PC-9 (cell line): ENCODE data around the gene C10orf120. TPM values are rescaled to one million over a fixed set of nuclear protein-coding genes. Genes with fewer than 3 reads are reported as not detected.

Source experiments
- BruUV-seq: library from RNA; stranded (reverse); fragments of 400-500 nt; replicated peaks from 2 replicates; lab custom pipeline; 2021; lab: Mats Ljungman, UMichigan
- CTCF ChIA-PET: fragments of 300-600 bp; sonication (Branson Sonifier 250); formaldehyde crosslinking; loops from one replicate; lab custom pipeline; 2022; ENCODE audit warnings: antibody characterized with exemption; lab: Charles Lee
- POLR2A ChIA-PET: fragments of 300-600 bp; sonication (Branson Sonifier 250); formaldehyde crosslinking; loops from one replicate; lab custom pipeline; 2022; ENCODE audit warnings: antibody characterized with exemption; ENCODE audit not compliant: unreplicated experiment; lab: Charles Lee
- DNase-seq, 2 experiments: peaks; one replicate each; pipeline versions ENCODE4 v3.0.0 to v3.0.0-alpha.2; 2015 to 2022; ENCODE audit warnings: mixed read lengths in 1 of 2
- H2AFZ ChIP-seq: fragments of 200-600 bp; sonication (generic); 2 replicates; pipeline ENCODE4 v1.8.1; 2017; ENCODE audit warnings: antibody characterized with exemption
- H3F3A ChIP-seq: fragments of 200-600 bp; sonication (generic); 2 replicates; pipeline ENCODE4 v1.8.1; 2017; ENCODE audit warnings: antibody characterized with exemption, mild to moderate bottlenecking, low read depth; ENCODE audit not compliant: insufficient read depth
- H3K27ac ChIP-seq: fragments of 200-600 bp; sonication (generic); 2 replicates; pipeline ENCODE4 v1.6.1; 2016; ENCODE audit warnings: mixed run types
- H3K27me3 ChIP-seq: fragments of 200-600 bp; sonication (generic); 2 replicates; pipeline ENCODE4 v1.6.1; 2016; ENCODE audit warnings: low read depth, mixed run types; ENCODE audit not compliant: insufficient read depth
- H3K36me3 ChIP-seq: fragments of 200-600 bp; sonication (generic); 2 replicates; pipeline ENCODE4 v1.6.1; 2016; ENCODE audit warnings: low read depth, mixed run types
- H3K4me1 ChIP-seq: fragments of 200-600 bp; sonication (generic); replicated peaks from 2 replicates; pipeline ENCODE4 v1.6.1; 2016; ENCODE audit warnings: mixed run types; ENCODE audit not compliant: insufficient read depth
- H3K4me2 ChIP-seq: fragments of 200-600 bp; sonication (generic); 2 replicates; pipeline ENCODE4 v1.6.1; 2017; ENCODE audit warnings: mixed run types
- H3K4me3 ChIP-seq: fragments of 200-600 bp; sonication (generic); 2 replicates; pipeline ENCODE4 v1.6.1; 2016; ENCODE audit warnings: mixed run types
- H3K79me2 ChIP-seq: fragments of 200-600 bp; sonication (generic); 2 replicates; pipeline ENCODE4 v1.6.1; 2017; ENCODE audit warnings: low read depth, mixed run types
- H3K9me2 ChIP-seq: fragments of 200-600 bp; sonication (generic); 2 replicates; pipeline ENCODE4 v1.8.1; 2017; ENCODE audit warnings: mild to moderate bottlenecking; ENCODE audit not compliant: insufficient read depth
- H3K9me3 ChIP-seq: fragments of 200-600 bp; sonication (generic); 2 replicates; pipeline ENCODE4 v1.8.1; 2016; ENCODE audit warnings: low read depth; ENCODE audit not compliant: insufficient read depth
- H4K20me1 ChIP-seq: fragments of 200-600 bp; sonication (generic); 2 replicates; pipeline ENCODE4 v1.8.1; 2017; ENCODE audit not compliant: insufficient read depth
- CTCF ChIP-seq: fragments of 200-600 bp; sonication (generic); conservative IDR thresholded peaks from 2 replicates; pipeline ENCODE4 v1.6.1; 2017; ENCODE audit warnings: mixed run types, antibody characterized with exemption, mild to moderate bottlenecking, moderate library complexity
- EZH2 ChIP-seq: fragments of 200-600 bp; sonication (generic); IDR thresholded peaks from 2 replicates; pipeline ENCODE4 v1.8.0; 2017; ENCODE audit warnings: antibody characterized with exemption, low read depth
- intact Hi-C: fragments of 100-400 bp; cut with micrococcal nuclease; formaldehyde crosslinking; loops from one replicate; pipeline ENCODE4 v1.10.0; 2022; ENCODE audit not compliant: unreplicated experiment
- total RNA-seq: library from RNA; stranded (reverse); gene quantifications from 2 replicates; pipeline ENCODE4 v1.2.3, GENCODE V29; 2021

C10orf120 gene
- total RNA-seq, 1 experiment from 2014 or later = not detected

GRCh38 chr10:122663516-122664130 is 36.0 kb downstream of the C10orf120 start:
- TF ChIP-seq EZH2 (no peak), CTCF (no peak)
- H3K4me3 ChIP-seq = no peak overlapping the region
- H3K4me1 ChIP-seq = no peaks in the 10 kb centered on the region
- CTCF ChIA-PET = no interaction called here
- no peak for DNase-seq
- no peaks in the 10 kb centered on the region for H4K20me1 ChIP-seq
- H3K9me3 ChIP-seq = no peaks in the 10 kb centered on the region
- H3K9me2 ChIP-seq = no peaks in the 10 kb centered on the region
- H3F3A ChIP-seq = no peaks in the 10 kb centered on the region
- H3K4me2 ChIP-seq = no peak overlapping the region
- intact Hi-C loops = no loop called here
- POLR2A ChIA-PET = no interaction called here
- no peak overlapping the region for H2AFZ ChIP-seq
- no peak overlapping the region for H3K27ac ChIP-seq
- peaks cover 91% of the 10 kb centered on the region for H3K27me3 ChIP-seq
- H3K36me3 ChIP-seq = no peaks in the 10 kb centered on the region
- no TSS peak for BruUV-seq
- H3K79me2 ChIP-seq = no peaks in the 10 kb centered on the region

DNA sequence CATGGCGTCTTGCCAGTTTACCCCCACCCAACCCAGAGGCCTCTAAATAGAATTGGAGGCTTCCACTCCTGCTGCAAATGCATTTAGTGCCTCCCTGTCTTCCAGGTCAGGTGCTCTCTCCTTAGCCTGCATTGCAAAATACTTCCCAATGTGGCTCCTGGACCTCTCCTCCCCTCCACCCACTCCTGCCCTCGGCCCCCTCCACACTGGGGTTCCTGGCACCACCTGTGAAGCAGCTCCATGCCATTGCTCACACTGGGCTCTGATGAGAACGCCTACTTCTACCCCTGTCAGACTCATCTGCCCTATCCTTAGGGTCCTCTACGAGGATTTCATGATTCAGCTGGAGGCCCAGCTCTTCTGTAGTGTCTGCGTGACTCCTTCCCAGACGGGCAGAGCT is 37.4 kb downstream of the C10orf120 start:
- H2AFZ ChIP-seq = no peak overlapping the region
- CTCF ChIA-PET = no interaction called here
- H3F3A ChIP-seq = no peaks in the 10 kb centered on the region
- no TSS peak for BruUV-seq
- no peak overlapping the region for H3K27ac ChIP-seq
- no peaks in the 10 kb centered on the region for H3K36me3 ChIP-seq
- no peaks in the 10 kb centered on the region for H3K9me2 ChIP-seq
- no peaks in the 10 kb centered on the region for H3K4me1 ChIP-seq
- no peaks in the 10 kb centered on the region for H3K79me2 ChIP-seq
- TF ChIP-seq EZH2 = no peak
- TF ChIP-seq CTCF = no peak
- intact Hi-C loops = no loop called here
- H3K4me2 ChIP-seq = no peak overlapping the region
- no peak for DNase-seq
- H3K4me3 ChIP-seq = no peak overlapping the region
- POLR2A ChIA-PET = no interaction called here
- H3K27me3 ChIP-seq = peaks cover 86% of the 10 kb centered on the region
- no peaks in the 10 kb centered on the region for H4K20me1 ChIP-seq
- H3K9me3 ChIP-seq = no peaks in the 10 kb centered on the region

DNA sequence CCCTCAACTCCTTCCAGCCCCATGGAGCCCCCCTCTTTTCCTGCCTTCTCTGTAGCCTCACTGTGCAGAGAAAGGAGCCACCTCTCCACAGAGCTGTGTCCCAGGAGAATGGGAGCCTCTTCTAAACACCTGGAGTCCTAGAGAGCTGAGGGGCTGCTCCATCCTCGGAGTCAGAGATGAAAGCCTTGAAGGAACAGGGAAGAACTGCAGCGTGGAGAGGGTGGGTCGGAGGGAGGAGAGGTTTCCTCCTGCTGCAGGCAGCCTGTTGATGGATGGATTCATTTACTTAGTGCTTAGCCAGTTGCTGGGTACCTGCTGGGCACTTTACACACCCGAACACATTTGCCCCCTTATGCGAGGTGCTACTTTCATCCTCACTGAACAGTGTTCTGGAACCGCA is 39.0 kb downstream of the C10orf120 start:
- no peak overlapping the region for H3K4me2 ChIP-seq
- no peaks in the 10 kb centered on the region for H3K9me3 ChIP-seq
- POLR2A ChIA-PET = no interaction called here
- H3K4me3 ChIP-seq = no peak overlapping the region
- H3K79me2 ChIP-seq = no peaks in the 10 kb centered on the region
- no peak overlapping the region for H3K27ac ChIP-seq
- H3K36me3 ChIP-seq = no peaks in the 10 kb centered on the region
- peaks cover 86% of the 10 kb centered on the region for H3K27me3 ChIP-seq
- H2AFZ ChIP-seq = no peak overlapping the region
- no peaks in the 10 kb centered on the region for H3K4me1 ChIP-seq
- no TSS peak for BruUV-seq
- CTCF ChIA-PET = no interaction called here
- TF ChIP-seq CTCF = no peak
- TF ChIP-seq EZH2 = no peak
- H3K9me2 ChIP-seq = no peaks in the 10 kb centered on the region
- no peak for DNase-seq
- H4K20me1 ChIP-seq = no peaks in the 10 kb centered on the region
- intact Hi-C loops = no loop called here
- no peaks in the 10 kb centered on the region for H3F3A ChIP-seq
